ENCODE measurements around the gene RABGAP1. TPM values are rescaled to one million over a fixed set of nuclear protein-coding genes. Genes with fewer than 3 reads are reported as not detected.

The RABGAP1 gene
- total RNA-seq, 2 donors from 2014 or later, result 35.5 to 42.4 TPM

- no peak for ATAC-seq (replicated peaks)
- peaks cover 74% of the 10 kb centered on the region for H3K36me3 Mint-ChIP-seq (ENCODE audit: low read depth)
- no peaks in the 10 kb centered on the region for H3K27me3 Mint-ChIP-seq
Measured at GRCh38 chr9:123011380-123011779, 70.6 kb downstream of the RABGAP1 start.

GRCh38 chr9:123011878-123012528, 71.2 kb downstream of the RABGAP1 start:
- no peak for ATAC-seq (replicated peaks)
- Mint-ChIP-seq H3K4me3 (no peak overlapping the region), H3K27me3 (no peaks in the 10 kb centered on the region), H3K36me3 (ENCODE audit: low read depth) (peaks cover 80% of the 10 kb centered on the region), H3K9me3 (no peaks in the 10 kb centered on the region), H3K4me1 (no peaks in the 10 kb centered on the region), H3K27ac (no peak overlapping the region)

More at GRCh38 chr9:123011380-123011779, 70.6 kb downstream of the RABGAP1 start:
- no peaks in the 10 kb centered on the region for H3K9me3 Mint-ChIP-seq
- no peaks in the 10 kb centered on the region for H3K4me1 Mint-ChIP-seq
- H3K4me3 Mint-ChIP-seq, result no peak overlapping the region
- H3K27ac Mint-ChIP-seq, result no peak overlapping the region

- no peak overlapping the region for H3K27ac Mint-ChIP-seq
- no peak for ATAC-seq (replicated peaks)
- no peaks in the 10 kb centered on the region for H3K27me3 Mint-ChIP-seq
- peaks cover 89% of the 10 kb centered on the region for H3K36me3 Mint-ChIP-seq (ENCODE audit: low read depth)
- no peaks in the 10 kb centered on the region for H3K4me1 Mint-ChIP-seq
- H3K9me3 Mint-ChIP-seq, result no peaks in the 10 kb centered on the region
- H3K4me3 Mint-ChIP-seq, result no peak overlapping the region
Measured at GRCh38 chr9:123016631-123017030, 75.8 kb downstream of the RABGAP1 start.

GRCh38 chr9:123020796-123021195, 80.0 kb downstream of the RABGAP1 start:
- Mint-ChIP-seq H3K36me3 (ENCODE audit: low read depth) (peaks cover 88% of the 10 kb centered on the region), H3K4me1 (no peaks in the 10 kb centered on the region), H3K9me3 (no peaks in the 10 kb centered on the region), H3K27ac (no peak overlapping the region), H3K27me3 (no peaks in the 10 kb centered on the region), H3K4me3 (no peak overlapping the region)
- ATAC-seq (replicated peaks), result no peak

- H3K4me1 Mint-ChIP-seq, result no peaks in the 10 kb centered on the region
- no peaks in the 10 kb centered on the region for H3K9me3 Mint-ChIP-seq
- H3K4me3 Mint-ChIP-seq, result no peak overlapping the region
- no peak for ATAC-seq (replicated peaks)
- H3K27me3 Mint-ChIP-seq, result no peaks in the 10 kb centered on the region
- no peak overlapping the region for H3K27ac Mint-ChIP-seq
- peaks cover 86% of the 10 kb centered on the region for H3K36me3 Mint-ChIP-seq (ENCODE audit: low read depth)
Measured at GRCh38 chr9:123026425-123026824, 85.6 kb downstream of the RABGAP1 start.

GRCh38 chr9:123027517-123027916, 86.7 kb downstream of the RABGAP1 start:
- Mint-ChIP-seq H3K27ac (no peak overlapping the region), H3K27me3 (no peaks in the 10 kb centered on the region), H3K36me3 (ENCODE audit: low read depth) (peaks cover 78% of the 10 kb centered on the region), H3K4me1 (no peaks in the 10 kb centered on the region), H3K4me3 (no peak overlapping the region), H3K9me3 (no peaks in the 10 kb centered on the region)
- ATAC-seq (replicated peaks), result no peak

GRCh38 chr9:123028136-123028535, 87.3 kb downstream of the RABGAP1 start:
- no peak for ATAC-seq (replicated peaks)
- Mint-ChIP-seq H3K36me3 (ENCODE audit: low read depth) (peaks cover 72% of the 10 kb centered on the region), H3K4me3 (no peak overlapping the region), H3K9me3 (no peaks in the 10 kb centered on the region), H3K27me3 (no peaks in the 10 kb centered on the region), H3K4me1 (no peaks in the 10 kb centered on the region), H3K27ac (no peak overlapping the region)

- no peak for ATAC-seq (replicated peaks)
- H3K9me3 Mint-ChIP-seq, result no peaks in the 10 kb centered on the region
- H3K4me3 Mint-ChIP-seq, result no peak overlapping the region
- H3K4me1 Mint-ChIP-seq, result no peaks in the 10 kb centered on the region
- peaks cover 70% of the 10 kb centered on the region for H3K36me3 Mint-ChIP-seq (ENCODE audit: low read depth)
- no peaks in the 10 kb centered on the region for H3K27me3 Mint-ChIP-seq
- no peak overlapping the region for H3K27ac Mint-ChIP-seq
Measured at GRCh38 chr9:123028973-123029372, 88.2 kb downstream of the RABGAP1 start.

- no peaks in the 10 kb centered on the region for H3K27me3 Mint-ChIP-seq
- no peak for ATAC-seq (replicated peaks)
- H3K27ac Mint-ChIP-seq, result no peak overlapping the region
- H3K9me3 Mint-ChIP-seq, result no peaks in the 10 kb centered on the region
- no peak overlapping the region for H3K4me3 Mint-ChIP-seq
- peaks cover 72% of the 10 kb centered on the region for H3K36me3 Mint-ChIP-seq (ENCODE audit: low read depth)
- H3K4me1 Mint-ChIP-seq, result peaks cover 3% of the 10 kb centered on the region
Measured at GRCh38 chr9:123031963-123032362, 91.1 kb downstream of the RABGAP1 start.

GRCh38 chr9:123033352-123033751, 92.5 kb downstream of the RABGAP1 start, which contains the start of gene GPR21:
TSS of gene GPR21 (plus strand) at chr9:123033667. CDS start at chr9:123034567, 900 bp downstream.
- ATAC-seq (replicated peaks), result no peak
- Mint-ChIP-seq H3K9me3 (no peaks in the 10 kb centered on the region), H3K4me3 (no peak within 1 kb of the TSS), H3K36me3 (ENCODE audit: low read depth) (peaks cover 70% of the 10 kb centered on the region), H3K4me1 (peaks cover 4% of the 10 kb centered on the region), H3K27me3 (no peaks in the 10 kb centered on the region), H3K27ac (no peak within 1 kb of the TSS)

GRCh38 chr9:123033864-123034601, 93.2 kb downstream of the RABGAP1 start:
- Mint-ChIP-seq H3K9me3 (no peaks in the 10 kb centered on the region), H3K36me3 (ENCODE audit: low read depth) (peaks cover 63% of the 10 kb centered on the region), H3K27ac (no peak overlapping the region), H3K4me3 (no peak overlapping the region), H3K4me1 (peaks cover 4% of the 10 kb centered on the region), H3K27me3 (no peaks in the 10 kb centered on the region)
- no peak for ATAC-seq (replicated peaks)

- Mint-ChIP-seq H3K27me3 (no peaks in the 10 kb centered on the region), H3K4me3 (no peak overlapping the region), H3K4me1 (peaks cover 4% of the 10 kb centered on the region), H3K9me3 (no peaks in the 10 kb centered on the region), H3K36me3 (ENCODE audit: low read depth) (peaks cover 54% of the 10 kb centered on the region), H3K27ac (no peak overlapping the region)
- no peak for ATAC-seq (replicated peaks)
Measured at GRCh38 chr9:123034881-123035510, 94.2 kb downstream of the RABGAP1 start.

- peaks cover 4% of the 10 kb centered on the region for H3K4me1 Mint-ChIP-seq
- no peaks in the 10 kb centered on the region for H3K9me3 Mint-ChIP-seq
- no peak overlapping the region for H3K4me3 Mint-ChIP-seq
- ATAC-seq (replicated peaks), result no peak
- H3K36me3 Mint-ChIP-seq (ENCODE audit: low read depth), result peaks cover 54% of the 10 kb centered on the region
- no peak overlapping the region for H3K27ac Mint-ChIP-seq
- H3K27me3 Mint-ChIP-seq, result no peaks in the 10 kb centered on the region
Measured at GRCh38 chr9:123035791-123036190, 95.0 kb downstream of the RABGAP1 start.

- peaks cover 4% of the 10 kb centered on the region for H3K4me1 Mint-ChIP-seq
- peaks cover under 1% of the 10 kb centered on the region for H3K9me3 Mint-ChIP-seq
- H3K36me3 Mint-ChIP-seq (ENCODE audit: low read depth), result peaks cover 54% of the 10 kb centered on the region
- no peaks in the 10 kb centered on the region for H3K27me3 Mint-ChIP-seq
- no peak overlapping the region for H3K27ac Mint-ChIP-seq
- ATAC-seq (replicated peaks), result no peak
- no peak overlapping the region for H3K4me3 Mint-ChIP-seq
Measured at GRCh38 chr9:123036893-123037545, 96.2 kb downstream of the RABGAP1 start.
